Measurements from ENCODE around the gene MT1A. TPM values are rescaled to one million over a fixed set of nuclear protein-coding genes. Genes with fewer than 3 reads are reported as not detected.

Gene MT1A
- total RNA-seq, 1 experiment from 2014 or later = 23.5 TPM

GRCh38 chr16:56647641-56648431, 9.4 kb downstream of the MT1A start:
- no peak for DNase-seq
- Histone ChIP-seq H3K4me1 (replicated peaks; ENCODE audit: insufficient read depth) (peaks cover 27% of the 10 kb centered on the region), H3K36me3 (ENCODE audit: low read depth) (no peaks in the 10 kb centered on the region), H3K79me2 (ENCODE audit: low read depth) (no peaks in the 10 kb centered on the region), H3K4me2 (no peak overlapping the region), H3K27me3 (ENCODE audit: insufficient read depth, low read depth) (0 out of 2 replicates have a peak, but pooled peaks cover 3% of the 10 kb centered on the region), H3K4me3 (no peak overlapping the region), H3K9me2 (ENCODE audit: insufficient read depth) (no peaks in the 10 kb centered on the region), H4K20me1 (ENCODE audit: insufficient read depth) (peaks cover 5% of the 10 kb centered on the region; the same call in 1 of the 2 replicates), H2AFZ (no peak overlapping the region), H3F3A (ENCODE audit: insufficient read depth, low read depth) (peaks cover 18% of the 10 kb centered on the region), H3K27ac (no peak overlapping the region), H3K9me3 (ENCODE audit: insufficient read depth, low read depth) (no peaks in the 10 kb centered on the region)
- intact Hi-C loops (cut with micrococcal nuclease; ENCODE audit: unreplicated experiment) = no loop called here
- TF ChIP-seq, protein P1, sequence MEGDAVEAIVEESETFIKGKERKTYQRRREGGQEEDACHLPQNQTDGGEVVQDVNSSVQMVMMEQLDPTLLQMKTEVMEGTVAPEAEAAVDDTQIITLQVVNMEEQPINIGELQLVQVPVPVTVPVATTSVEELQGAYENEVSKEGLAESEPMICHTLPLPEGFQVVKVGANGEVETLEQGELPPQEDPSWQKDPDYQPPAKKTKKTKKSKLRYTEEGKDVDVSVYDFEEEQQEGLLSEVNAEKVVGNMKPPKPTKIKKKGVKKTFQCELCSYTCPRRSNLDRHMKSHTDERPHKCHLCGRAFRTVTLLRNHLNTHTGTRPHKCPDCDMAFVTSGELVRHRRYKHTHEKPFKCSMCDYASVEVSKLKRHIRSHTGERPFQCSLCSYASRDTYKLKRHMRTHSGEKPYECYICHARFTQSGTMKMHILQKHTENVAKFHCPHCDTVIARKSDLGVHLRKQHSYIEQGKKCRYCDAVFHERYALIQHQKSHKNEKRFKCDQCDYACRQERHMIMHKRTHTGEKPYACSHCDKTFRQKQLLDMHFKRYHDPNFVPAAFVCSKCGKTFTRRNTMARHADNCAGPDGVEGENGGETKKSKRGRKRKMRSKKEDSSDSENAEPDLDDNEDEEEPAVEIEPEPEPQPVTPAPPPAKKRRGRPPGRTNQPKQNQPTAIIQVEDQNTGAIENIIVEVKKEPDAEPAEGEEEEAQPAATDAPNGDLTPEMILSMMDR (conservative IDR thresholded peaks at IDR 0.05) = no peak
- no peak for TF ChIP-seq EZH2 (IDR thresholded peaks at IDR 0.05; ENCODE audit: low read depth)
- no TSS peak for BruUV-seq (replicated peaks)
- POLR2A ChIA-PET (ENCODE audit: unreplicated experiment) = interaction anchor here (0.6 kb wide), 1 partner anchor 48 kb away, joined by 4 read pairs; no protein-coding TSS in a partner anchor
- CTCF ChIA-PET = no interaction called here

GRCh38 chr16:56649271-56649670, 10.8 kb downstream of the MT1A start:
- no peak for DNase-seq
- peak overlapping the region; percentile 17; the same call in 1 of the 2 replicates for H3K4me2 ChIP-seq
- no peak overlapping the region for H2AFZ ChIP-seq
- POLR2A ChIA-PET (ENCODE audit: unreplicated experiment) = interaction anchor here (0.7 kb wide), 2 partner anchors 39 to 349 kb away, joined by 4 to 9 read pairs; no protein-coding TSS in a partner anchor
- H4K20me1 ChIP-seq (ENCODE audit: insufficient read depth) = peaks cover 5% of the 10 kb centered on the region; the same call in 1 of the 2 replicates
- no peaks in the 10 kb centered on the region for H3K9me3 ChIP-seq (ENCODE audit: insufficient read depth, low read depth)
- no peak for TF ChIP-seq EZH2 (IDR thresholded peaks at IDR 0.05; ENCODE audit: low read depth)
- TF ChIP-seq, protein P1 (conservative IDR thresholded peaks at IDR 0.05) = no peak
- H3K79me2 ChIP-seq (ENCODE audit: low read depth) = no peaks in the 10 kb centered on the region
- H3K27me3 ChIP-seq (ENCODE audit: insufficient read depth, low read depth) = 0 out of 2 replicates have a peak, but pooled peaks cover 3% of the 10 kb centered on the region
- no peaks in the 10 kb centered on the region for H3K9me2 ChIP-seq (ENCODE audit: insufficient read depth)
- peaks cover 26% of the 10 kb centered on the region for H3K4me1 ChIP-seq (replicated peaks; ENCODE audit: insufficient read depth)
- H3F3A ChIP-seq (ENCODE audit: insufficient read depth, low read depth) = peaks cover 28% of the 10 kb centered on the region; the same call in 1 of the 2 replicates
- intact Hi-C loops (cut with micrococcal nuclease; ENCODE audit: unreplicated experiment) = no loop called here
- CTCF ChIA-PET = no interaction called here
- no peaks in the 10 kb centered on the region for H3K36me3 ChIP-seq (ENCODE audit: low read depth)
- no TSS peak for BruUV-seq (replicated peaks)
- H3K27ac ChIP-seq = no peak overlapping the region
- no peak overlapping the region for H3K4me3 ChIP-seq

DNA sequence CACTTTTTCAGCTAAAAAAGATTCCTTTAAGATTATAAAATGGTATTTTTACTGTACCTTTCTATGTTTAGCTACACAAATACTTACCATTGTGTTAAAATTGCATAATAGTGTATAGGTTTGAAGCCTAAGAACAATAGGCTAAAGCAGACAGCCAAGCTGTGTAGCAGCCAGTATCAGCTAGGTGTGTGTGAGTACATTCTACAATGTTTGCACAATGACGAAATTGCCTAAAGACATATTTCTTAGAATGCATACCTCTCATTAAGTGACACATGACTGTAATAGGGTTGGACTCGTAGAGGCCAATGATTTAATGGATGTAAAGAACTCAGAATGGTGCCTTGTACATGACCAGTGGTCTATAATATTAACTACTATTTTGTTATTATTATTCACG, 11.4 kb downstream of the MT1A start:
- TF ChIP-seq, protein P1 (conservative IDR thresholded peaks at IDR 0.05) = no peak
- TF ChIP-seq EZH2 (IDR thresholded peaks at IDR 0.05; ENCODE audit: low read depth) = no peak
- Histone ChIP-seq H4K20me1 (ENCODE audit: insufficient read depth) (peaks cover 5% of the 10 kb centered on the region; the same call in 1 of the 2 replicates), H3K4me3 (no peak overlapping the region), H3K4me2 (peak overlapping the region; percentile 20), H3K9me2 (ENCODE audit: insufficient read depth) (no peaks in the 10 kb centered on the region), H3K9me3 (ENCODE audit: insufficient read depth, low read depth) (no peaks in the 10 kb centered on the region), H3F3A (ENCODE audit: insufficient read depth, low read depth) (peaks cover 31% of the 10 kb centered on the region; the same call in 1 of the 2 replicates), H3K36me3 (ENCODE audit: low read depth) (no peaks in the 10 kb centered on the region), H3K27ac (no peak overlapping the region), H3K27me3 (ENCODE audit: insufficient read depth, low read depth) (0 out of 2 replicates have a peak, but pooled peaks cover 3% of the 10 kb centered on the region), H3K4me1 (replicated peaks; ENCODE audit: insufficient read depth) (peaks cover 30% of the 10 kb centered on the region), H3K79me2 (ENCODE audit: low read depth) (no peaks in the 10 kb centered on the region), H2AFZ (no peak overlapping the region)
- DNase-seq = peak in 1 of 2 experiments; percentile 98
- no TSS peak for BruUV-seq (replicated peaks)
- ChIA-PET CTCF (no interaction called here), POLR2A (ENCODE audit: unreplicated experiment) (interaction anchor here (0.5 to 0.7 kb wide), 4 partner anchors 39 to 1252 kb away, joined by 4 to 9 read pairs (median 5); no protein-coding TSS in a partner anchor)
- intact Hi-C loops (cut with micrococcal nuclease; ENCODE audit: unreplicated experiment) = no loop called here

All from PC-9 (cell line).